ENCODE data around the gene TUBA8.

GRCh38 chr22:18081416-18081815 is 29.2 kb upstream of the TUBA8 start:
- TF ChIP-seq CTCF (IDR thresholded peaks at IDR 0.05) (no peak), POLR2A (IDR thresholded peaks at IDR 0.05) (no peak), EP300 (IDR thresholded peaks at IDR 0.05) (no peak)

Data from ovary (tissue), 3 donors.